Thoracic aorta (tissue), 2 donors: ENCODE results near the gene RAB3A. TPM values are rescaled to one million over a fixed set of nuclear protein-coding genes. Genes with fewer than 3 reads are reported as not detected.
A peak's percentile ranks its signal among the peaks of the same experiment; 100 is the strongest.

Experiments
- ATAC-seq: fragments of 150-250 bp; one replicate; pipeline ENCODE4 v1.8.0; 2017; ENCODE audit warnings: low read depth; ENCODE audit not compliant: insufficient number of reproducible peaks, low FRiP score
- DNase-seq: peaks from one replicate; pipeline ENCODE4 v3.0.0-alpha.2; 2020; ENCODE audit warnings: low spot score
- H3K27ac ChIP-seq, 2 donors: fragments of 200-600 bp; sonication (generic); 1 replicate in 1 of 2; 2 replicates in 1 of 2; pipeline ENCODE4 v1.5.1; 2016; ENCODE audit warnings: mild to moderate bottlenecking in 2 of 2, moderate library complexity in 2 of 2
- H3K27me3 ChIP-seq: fragments of 200-600 bp; sonication (generic); replicated peaks from 2 replicates; pipeline ENCODE4 v1.6.0; 2016; ENCODE audit warnings: mild to moderate bottlenecking; ENCODE audit not compliant: insufficient read depth
- H3K36me3 ChIP-seq: fragments of 200-600 bp; sonication (generic); one replicate; pipeline ENCODE4 v1.5.1; 2016
- H3K4me1 ChIP-seq, 2 donors: fragments of 200-600 bp; sonication (generic); 1 replicate in 1 of 2; 2 replicates in 1 of 2; pipeline versions ENCODE4 v1.5.1 to v1.6.0; 2016; ENCODE audit warnings: low read depth in 2 of 2, mild to moderate bottlenecking in 1 of 2; ENCODE audit not compliant: control insufficient read depth in 1 of 2
- H3K4me3 ChIP-seq: fragments of 200-600 bp; sonication (generic); 2 replicates; pipeline ENCODE4 v1.5.1; 2016; ENCODE audit warnings: mild to moderate bottlenecking
- H3K9me3 ChIP-seq: fragments of 200-600 bp; sonication (generic); 2 replicates; pipeline ENCODE4 v1.5.1; 2016
- CTCF ChIP-seq: fragments of 200-600 bp; sonication (generic); IDR thresholded peaks from one replicate; pipeline ENCODE4 v1.5.1; 2019; ENCODE audit warnings: antibody characterized with exemption
- total RNA-seq, 2 donors: library from RNA; depleted of rRNA; stranded (reverse); fragments of >200 nt; gene quantifications; one replicate each; pipeline versions ENCODE4 v1.1.0 to v1.2.3, GENCODE V29; 2016

The RAB3A gene
- total RNA-seq, 2 donors from 2014 or later: 1.9 TPM; not detected in 1

GRCh38 chr19:18192673-18193387 lies 11.0 kb downstream of the RAB3A start, which contains the start of gene MPV17L2:
Gene MPV17L2, plus strand, starts transcription at chr19:18193218. Its CDS starts 64 bp downstream, at chr19:18193282.
- Histone ChIP-seq H3K27ac (peak within 1 kb of the TSS; percentile 92 to 95), H3K4me1 (peaks cover 8 to 13% of the 10 kb centered on the region in 2 donors), H3K27me3 (no peaks in the 10 kb centered on the region), H3K4me3 (peak within 1 kb of the TSS; percentile 93), H3K36me3 (no peaks in the 10 kb centered on the region), H3K9me3 (no peaks in the 10 kb centered on the region)
- ATAC-seq (peak; percentile 97), DNase-seq (peak; percentile 99)
- no peak for TF ChIP-seq CTCF

- ATAC-seq (no peak), DNase-seq (no peak)
- no peaks in the 10 kb centered on the region for H3K9me3 ChIP-seq
- no peak for TF ChIP-seq CTCF
- peak overlapping the region; percentile 92 to 95 for H3K27ac ChIP-seq
- H3K36me3 ChIP-seq: no peaks in the 10 kb centered on the region
- H3K4me3 ChIP-seq: peak overlapping the region; percentile 81
- peaks cover 8 to 13% of the 10 kb centered on the region in 2 donors for H3K4me1 ChIP-seq
- no peaks in the 10 kb centered on the region for H3K27me3 ChIP-seq
Measured at GRCh38 chr19:18191640-18192062, 12.2 kb downstream of the RAB3A start.

- ATAC-seq (no peak), DNase-seq (no peak)
- Histone ChIP-seq H3K27ac (no peak overlapping the region), H3K9me3 (no peaks in the 10 kb centered on the region), H3K4me3 (no peak overlapping the region), H3K36me3 (no peaks in the 10 kb centered on the region), H3K4me1 (peaks cover 8 to 13% of the 10 kb centered on the region in 2 donors), H3K27me3 (no peaks in the 10 kb centered on the region)
- TF ChIP-seq CTCF: no peak
Measured at GRCh38 chr19:18190278-18190677, 13.6 kb downstream of the RAB3A start.

- no peak for DNase-seq
- Histone ChIP-seq H3K27ac (no peak overlapping the region), H3K4me3 (no peak overlapping the region), H3K4me1 (no peaks in the 10 kb centered on the region), H3K9me3 (no peaks in the 10 kb centered on the region), H3K36me3 (no peaks in the 10 kb centered on the region), H3K27me3 (no peaks in the 10 kb centered on the region)
- ATAC-seq: no peak
- TF ChIP-seq CTCF: no peak
Measured at GRCh38 chr19:18185538-18185937, 18.3 kb downstream of the RAB3A start.

GRCh38 chr19:18183529-18183928 lies 20.3 kb downstream of the RAB3A start:
- ATAC-seq (no peak), DNase-seq (no peak)
- no peaks in the 10 kb centered on the region for H3K27me3 ChIP-seq
- no peak overlapping the region for H3K4me3 ChIP-seq
- H3K36me3 ChIP-seq: no peaks in the 10 kb centered on the region
- no peak for TF ChIP-seq CTCF
- H3K9me3 ChIP-seq: no peaks in the 10 kb centered on the region
- H3K4me1 ChIP-seq: no peaks in the 10 kb centered on the region
- H3K27ac ChIP-seq: no peak overlapping the region
